ENCODE data around the gene RECQL. TPM values are rescaled to one million over a fixed set of nuclear protein-coding genes. Genes with fewer than 3 reads are reported as not detected.

The RECQL gene
- total and polyA plus RNA-seq, 2 of the 8 experiments (the other 6 are each of a cell fraction or from before 2014, with no cell fraction given), result 8.1 to 40.3 TPM

DNA sequence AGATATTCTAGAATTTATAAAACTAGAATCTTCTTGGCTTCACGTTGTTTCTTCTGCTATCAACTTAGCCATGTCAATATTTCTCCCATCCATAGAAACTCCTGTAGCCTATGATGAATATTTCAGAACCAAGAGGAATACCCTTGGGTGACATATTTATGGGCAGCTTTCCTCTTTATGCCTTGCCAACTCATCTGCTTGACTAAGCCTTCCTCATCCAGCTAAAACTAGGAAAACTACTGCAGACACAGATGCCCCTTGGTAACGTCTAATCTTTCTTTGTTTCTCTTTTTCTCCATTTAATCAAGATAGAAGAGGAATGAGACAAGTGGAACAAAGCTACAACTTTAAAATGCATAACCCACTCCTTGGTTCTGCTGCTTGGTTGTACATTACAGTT, 6.4 kb upstream of the RECQL start (continued):
- TF ChIP-seq, protein P1, sequence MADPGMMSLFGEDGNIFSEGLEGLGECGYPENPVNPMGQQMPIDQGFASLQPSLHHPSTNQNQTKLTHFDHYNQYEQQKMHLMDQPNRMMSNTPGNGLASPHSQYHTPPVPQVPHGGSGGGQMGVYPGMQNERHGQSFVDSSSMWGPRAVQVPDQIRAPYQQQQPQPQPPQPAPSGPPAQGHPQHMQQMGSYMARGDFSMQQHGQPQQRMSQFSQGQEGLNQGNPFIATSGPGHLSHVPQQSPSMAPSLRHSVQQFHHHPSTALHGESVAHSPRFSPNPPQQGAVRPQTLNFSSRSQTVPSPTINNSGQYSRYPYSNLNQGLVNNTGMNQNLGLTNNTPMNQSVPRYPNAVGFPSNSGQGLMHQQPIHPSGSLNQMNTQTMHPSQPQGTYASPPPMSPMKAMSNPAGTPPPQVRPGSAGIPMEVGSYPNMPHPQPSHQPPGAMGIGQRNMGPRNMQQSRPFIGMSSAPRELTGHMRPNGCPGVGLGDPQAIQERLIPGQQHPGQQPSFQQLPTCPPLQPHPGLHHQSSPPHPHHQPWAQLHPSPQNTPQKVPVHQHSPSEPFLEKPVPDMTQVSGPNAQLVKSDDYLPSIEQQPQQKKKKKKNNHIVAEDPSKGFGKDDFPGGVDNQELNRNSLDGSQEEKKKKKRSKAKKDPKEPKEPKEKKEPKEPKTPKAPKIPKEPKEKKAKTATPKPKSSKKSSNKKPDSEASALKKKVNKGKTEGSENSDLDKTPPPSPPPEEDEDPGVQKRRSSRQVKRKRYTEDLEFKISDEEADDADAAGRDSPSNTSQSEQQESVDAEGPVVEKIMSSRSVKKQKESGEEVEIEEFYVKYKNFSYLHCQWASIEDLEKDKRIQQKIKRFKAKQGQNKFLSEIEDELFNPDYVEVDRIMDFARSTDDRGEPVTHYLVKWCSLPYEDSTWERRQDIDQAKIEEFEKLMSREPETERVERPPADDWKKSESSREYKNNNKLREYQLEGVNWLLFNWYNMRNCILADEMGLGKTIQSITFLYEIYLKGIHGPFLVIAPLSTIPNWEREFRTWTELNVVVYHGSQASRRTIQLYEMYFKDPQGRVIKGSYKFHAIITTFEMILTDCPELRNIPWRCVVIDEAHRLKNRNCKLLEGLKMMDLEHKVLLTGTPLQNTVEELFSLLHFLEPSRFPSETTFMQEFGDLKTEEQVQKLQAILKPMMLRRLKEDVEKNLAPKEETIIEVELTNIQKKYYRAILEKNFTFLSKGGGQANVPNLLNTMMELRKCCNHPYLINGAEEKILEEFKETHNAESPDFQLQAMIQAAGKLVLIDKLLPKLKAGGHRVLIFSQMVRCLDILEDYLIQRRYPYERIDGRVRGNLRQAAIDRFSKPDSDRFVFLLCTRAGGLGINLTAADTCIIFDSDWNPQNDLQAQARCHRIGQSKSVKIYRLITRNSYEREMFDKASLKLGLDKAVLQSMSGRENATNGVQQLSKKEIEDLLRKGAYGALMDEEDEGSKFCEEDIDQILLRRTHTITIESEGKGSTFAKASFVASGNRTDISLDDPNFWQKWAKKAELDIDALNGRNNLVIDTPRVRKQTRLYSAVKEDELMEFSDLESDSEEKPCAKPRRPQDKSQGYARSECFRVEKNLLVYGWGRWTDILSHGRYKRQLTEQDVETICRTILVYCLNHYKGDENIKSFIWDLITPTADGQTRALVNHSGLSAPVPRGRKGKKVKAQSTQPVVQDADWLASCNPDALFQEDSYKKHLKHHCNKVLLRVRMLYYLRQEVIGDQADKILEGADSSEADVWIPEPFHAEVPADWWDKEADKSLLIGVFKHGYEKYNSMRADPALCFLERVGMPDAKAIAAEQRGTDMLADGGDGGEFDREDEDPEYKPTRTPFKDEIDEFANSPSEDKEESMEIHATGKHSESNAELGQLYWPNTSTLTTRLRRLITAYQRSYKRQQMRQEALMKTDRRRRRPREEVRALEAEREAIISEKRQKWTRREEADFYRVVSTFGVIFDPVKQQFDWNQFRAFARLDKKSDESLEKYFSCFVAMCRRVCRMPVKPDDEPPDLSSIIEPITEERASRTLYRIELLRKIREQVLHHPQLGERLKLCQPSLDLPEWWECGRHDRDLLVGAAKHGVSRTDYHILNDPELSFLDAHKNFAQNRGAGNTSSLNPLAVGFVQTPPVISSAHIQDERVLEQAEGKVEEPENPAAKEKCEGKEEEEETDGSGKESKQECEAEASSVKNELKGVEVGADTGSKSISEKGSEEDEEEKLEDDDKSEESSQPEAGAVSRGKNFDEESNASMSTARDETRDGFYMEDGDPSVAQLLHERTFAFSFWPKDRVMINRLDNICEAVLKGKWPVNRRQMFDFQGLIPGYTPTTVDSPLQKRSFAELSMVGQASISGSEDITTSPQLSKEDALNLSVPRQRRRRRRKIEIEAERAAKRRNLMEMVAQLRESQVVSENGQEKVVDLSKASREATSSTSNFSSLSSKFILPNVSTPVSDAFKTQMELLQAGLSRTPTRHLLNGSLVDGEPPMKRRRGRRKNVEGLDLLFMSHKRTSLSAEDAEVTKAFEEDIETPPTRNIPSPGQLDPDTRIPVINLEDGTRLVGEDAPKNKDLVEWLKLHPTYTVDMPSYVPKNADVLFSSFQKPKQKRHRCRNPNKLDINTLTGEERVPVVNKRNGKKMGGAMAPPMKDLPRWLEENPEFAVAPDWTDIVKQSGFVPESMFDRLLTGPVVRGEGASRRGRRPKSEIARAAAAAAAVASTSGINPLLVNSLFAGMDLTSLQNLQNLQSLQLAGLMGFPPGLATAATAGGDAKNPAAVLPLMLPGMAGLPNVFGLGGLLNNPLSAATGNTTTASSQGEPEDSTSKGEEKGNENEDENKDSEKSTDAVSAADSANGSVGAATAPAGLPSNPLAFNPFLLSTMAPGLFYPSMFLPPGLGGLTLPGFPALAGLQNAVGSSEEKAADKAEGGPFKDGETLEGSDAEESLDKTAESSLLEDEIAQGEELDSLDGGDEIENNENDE (IDR thresholded peaks at IDR 0.05; ENCODE audit: insufficient replicate concordance, low read length), result no peak
- TF ChIP-seq TAF7 (optimal IDR thresholded peaks at IDR 0.05; ENCODE audit: borderline replicate concordance, low read depth, low read length) (no peak), BCL11A (IDR thresholded peaks at IDR 0.05; ENCODE audit: low read depth in 2 of 2, low read length in 2 of 2) (no peak), BRCA1 (IDR thresholded peaks at IDR 0.05; ENCODE audit: low read depth, low read length) (no peak), SP1 (IDR thresholded peaks at IDR 0.05; ENCODE audit: low read depth, low read length) (no peak)

All from H1 (cell line).